Measurements from ENCODE around the gene SEMA6C.
A peak's percentile ranks its signal among the peaks of the same experiment; 100 is the strongest.

The SEMA6C gene

GRCh38 chr1:151145304-151146071 lies 943 bp downstream of the SEMA6C start:
- H3K4me3 ChIP-seq (replicated peaks in 1 of 2; ENCODE audit: low read depth in 2 of 2, low read length in 2 of 2), result peak overlapping the region; percentile 66 to 73
- peak; percentile 14 for DNase-seq (ENCODE audit: low read depth in 2 of 2)
- TF ChIP-seq CTCF (IDR thresholded peaks at IDR 0.05; ENCODE audit: low read depth, low read length), result no peak

- DNase-seq (ENCODE audit: low read depth in 2 of 2), result peak in 1 of 2 donors; percentile 24
- H3K4me3 ChIP-seq (replicated peaks in 1 of 2; ENCODE audit: low read depth in 2 of 2, low read length in 2 of 2), result peak overlapping the region in 1 of 2 donors; percentile 66
- no peak for TF ChIP-seq CTCF (IDR thresholded peaks at IDR 0.05; ENCODE audit: low read depth, low read length)
Observed at GRCh38 chr1:151144474-151145303, 1.7 kb downstream of the SEMA6C start.

DNA sequence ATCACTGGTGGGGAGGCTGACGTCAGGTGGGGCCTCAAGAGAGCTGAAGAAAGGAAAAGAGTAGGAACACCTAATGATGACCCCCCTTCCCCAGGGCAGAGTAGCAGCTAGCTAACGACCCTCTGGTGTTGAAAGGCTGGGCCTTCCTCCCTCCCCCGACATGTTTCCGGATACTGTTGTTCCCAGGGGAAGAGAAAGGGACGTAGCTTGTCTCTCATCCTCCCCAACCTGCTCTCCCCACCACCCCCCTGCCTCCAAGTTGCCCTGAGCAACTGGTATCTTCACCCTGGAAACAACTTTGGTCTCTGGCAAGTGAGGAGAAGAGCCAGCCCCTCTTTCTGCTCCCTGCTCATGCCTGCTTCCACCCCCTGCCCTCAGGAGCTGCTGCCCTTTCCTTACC lies 2.4 kb downstream of the SEMA6C start:
- TF ChIP-seq CTCF (IDR thresholded peaks at IDR 0.05; ENCODE audit: low read depth, low read length), result no peak
- DNase-seq (ENCODE audit: low read depth in 2 of 2), result no peak
- H3K4me3 ChIP-seq (replicated peaks in 1 of 2; ENCODE audit: low read depth in 2 of 2, low read length in 2 of 2), result no peak overlapping the region

GRCh38 chr1:151143057-151143435 lies 3.4 kb downstream of the SEMA6C start:
- no peak for TF ChIP-seq CTCF (IDR thresholded peaks at IDR 0.05; ENCODE audit: low read depth, low read length)
- DNase-seq (ENCODE audit: low read depth in 2 of 2), result no peak
- no peak overlapping the region for H3K4me3 ChIP-seq (replicated peaks in 1 of 2; ENCODE audit: low read depth in 2 of 2, low read length in 2 of 2)

DNA sequence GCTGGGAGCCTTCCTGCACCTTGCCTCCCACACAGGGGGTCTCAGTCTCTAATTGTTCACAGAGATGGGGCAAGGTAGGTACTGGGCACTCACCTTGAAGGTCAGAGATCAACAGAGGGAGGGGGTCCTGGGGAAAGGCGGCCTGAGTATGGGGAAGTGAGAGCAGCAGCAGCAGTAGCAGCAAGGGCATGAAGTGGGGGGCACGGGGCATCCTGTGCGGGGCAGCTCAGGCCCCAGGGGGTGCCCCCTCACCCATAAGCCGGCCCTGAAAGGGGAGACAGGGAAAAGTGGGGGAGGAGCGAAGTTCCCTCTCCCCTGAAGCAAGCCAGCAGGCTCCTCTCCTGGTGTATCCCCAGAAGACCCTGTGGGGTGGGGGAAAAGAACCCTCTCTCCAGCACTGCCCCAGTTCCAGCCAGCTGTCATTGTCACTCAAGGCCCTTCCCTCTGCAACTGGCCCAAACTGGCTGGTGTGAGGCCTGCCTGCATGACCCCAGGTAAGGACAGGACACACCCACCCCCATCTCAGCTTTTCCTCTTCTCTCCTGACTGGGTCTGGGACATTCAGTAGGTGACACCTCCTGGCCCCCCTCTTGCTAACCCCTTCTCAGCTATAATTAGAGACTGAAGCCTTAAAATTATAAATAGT lies 3.9 kb downstream of the SEMA6C start:
- DNase-seq (ENCODE audit: low read depth in 2 of 2), result no peak
- no peak for TF ChIP-seq CTCF (IDR thresholded peaks at IDR 0.05; ENCODE audit: low read depth, low read length)
- H3K4me3 ChIP-seq (replicated peaks in 1 of 2; ENCODE audit: low read depth in 2 of 2, low read length in 2 of 2), result no peak overlapping the region

- no peak for DNase-seq (ENCODE audit: low read depth in 2 of 2)
- TF ChIP-seq CTCF (IDR thresholded peaks at IDR 0.05; ENCODE audit: low read depth, low read length), result no peak
Observed at GRCh38 chr1:151137789-151138188, 8.6 kb downstream of the SEMA6C start.

More at GRCh38 chr1:151137789-151138188, 8.6 kb downstream of the SEMA6C start:
- H3K4me3 ChIP-seq (replicated peaks in 1 of 2; ENCODE audit: low read depth in 2 of 2, low read length in 2 of 2), result no peak overlapping the region

All from cardiac fibroblast (primary cell).